ENCODE measurements around the gene SPPL3.
"Not testable (repeated sequence)": the region's sequence is repeated elsewhere in the genome, so short reads cannot be mapped to it uniquely, and the experiment has no call there.

SPPL3 gene, protein sequence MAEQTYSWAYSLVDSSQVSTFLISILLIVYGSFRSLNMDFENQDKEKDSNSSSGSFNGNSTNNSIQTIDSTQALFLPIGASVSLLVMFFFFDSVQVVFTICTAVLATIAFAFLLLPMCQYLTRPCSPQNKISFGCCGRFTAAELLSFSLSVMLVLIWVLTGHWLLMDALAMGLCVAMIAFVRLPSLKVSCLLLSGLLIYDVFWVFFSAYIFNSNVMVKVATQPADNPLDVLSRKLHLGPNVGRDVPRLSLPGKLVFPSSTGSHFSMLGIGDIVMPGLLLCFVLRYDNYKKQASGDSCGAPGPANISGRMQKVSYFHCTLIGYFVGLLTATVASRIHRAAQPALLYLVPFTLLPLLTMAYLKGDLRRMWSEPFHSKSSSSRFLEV

DNA sequence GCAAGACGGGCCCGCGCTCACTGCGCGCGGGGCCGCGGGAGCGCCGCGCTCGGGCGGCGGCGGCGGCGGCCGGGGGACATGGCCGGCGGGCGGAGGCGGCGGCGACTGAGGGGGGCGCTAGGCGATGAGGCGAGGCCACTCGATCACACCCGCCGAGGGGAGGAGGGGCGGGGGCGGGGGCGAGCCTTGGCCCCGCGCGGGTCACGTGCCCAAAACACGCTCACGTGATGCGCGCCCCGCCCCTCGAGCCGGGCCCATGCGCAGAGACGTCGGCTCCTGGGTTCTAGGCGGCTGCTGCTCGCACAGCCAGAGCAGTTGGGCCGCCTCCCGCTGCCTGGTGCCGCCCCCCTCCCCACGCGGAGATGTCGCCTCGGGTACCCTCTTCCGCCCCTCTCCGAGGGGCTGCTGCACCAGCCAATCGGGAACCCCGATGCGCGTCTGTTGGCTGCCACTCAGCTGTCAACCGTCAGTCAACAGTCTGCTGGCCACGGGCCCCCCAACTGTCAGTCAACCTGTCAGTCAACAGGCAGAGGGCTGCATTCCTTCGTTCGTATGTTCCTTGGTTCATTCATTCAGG, at the start of gene SPPL3:
Gene SPPL3 (minus strand): TSS at position 162 of the 577 bp plus-strand sequence. CDS start 491 bp downstream, outside the sequence.
- DNase-seq: peak; percentile 94

DNA sequence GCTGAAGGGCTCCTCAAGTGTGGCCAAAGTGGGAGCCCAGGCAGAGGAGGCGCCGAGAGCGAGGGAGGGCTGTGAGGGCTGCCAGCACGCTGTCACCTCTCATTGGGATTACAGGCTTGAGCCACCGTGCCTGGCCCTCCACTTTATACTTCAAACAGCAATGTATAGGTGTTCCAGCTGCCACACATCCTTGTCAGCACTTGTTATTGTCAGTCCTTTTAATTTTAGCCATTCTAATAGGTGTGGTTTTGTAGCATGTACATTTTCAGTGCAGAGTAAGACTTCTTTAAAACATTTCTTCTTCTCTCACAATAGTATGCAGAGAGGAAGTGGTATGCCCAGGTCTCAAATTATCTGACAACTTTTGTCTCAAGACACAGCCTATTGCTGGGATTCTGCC, 46.6 kb upstream of the SPPL3 start:
- no peak for DNase-seq

- not testable (repeated sequence) for DNase-seq
Measured at GRCh38 chr12:120950260-120950799, 46.2 kb upstream of the SPPL3 start.

DNA sequence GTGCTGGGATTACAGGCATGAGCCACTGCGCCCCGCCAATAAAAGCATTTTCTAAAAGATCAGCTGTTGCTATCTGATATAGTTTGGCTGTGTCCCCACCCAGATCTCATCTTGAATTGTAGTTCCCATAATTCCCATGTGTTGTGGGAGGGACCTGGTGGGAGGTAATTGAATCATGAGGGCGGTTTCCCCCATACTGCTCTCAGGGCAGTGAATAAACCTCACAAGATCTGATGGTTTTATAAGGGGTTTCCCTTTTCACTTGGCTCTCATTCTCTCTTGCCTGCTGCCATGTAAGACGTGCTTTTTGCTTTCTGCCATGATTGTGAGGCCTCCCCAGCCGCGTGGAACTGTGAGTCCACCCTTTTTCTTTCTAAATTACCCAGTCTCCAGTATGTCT, 41.4 kb upstream of the SPPL3 start:
- not testable (repeated sequence) for DNase-seq

GRCh38 chr12:120944645-120945217, 40.6 kb upstream of the SPPL3 start:
- no peak for DNase-seq

GRCh38 chr12:120943482-120943881, 39.3 kb upstream of the SPPL3 start:
- no peak for DNase-seq

DNA sequence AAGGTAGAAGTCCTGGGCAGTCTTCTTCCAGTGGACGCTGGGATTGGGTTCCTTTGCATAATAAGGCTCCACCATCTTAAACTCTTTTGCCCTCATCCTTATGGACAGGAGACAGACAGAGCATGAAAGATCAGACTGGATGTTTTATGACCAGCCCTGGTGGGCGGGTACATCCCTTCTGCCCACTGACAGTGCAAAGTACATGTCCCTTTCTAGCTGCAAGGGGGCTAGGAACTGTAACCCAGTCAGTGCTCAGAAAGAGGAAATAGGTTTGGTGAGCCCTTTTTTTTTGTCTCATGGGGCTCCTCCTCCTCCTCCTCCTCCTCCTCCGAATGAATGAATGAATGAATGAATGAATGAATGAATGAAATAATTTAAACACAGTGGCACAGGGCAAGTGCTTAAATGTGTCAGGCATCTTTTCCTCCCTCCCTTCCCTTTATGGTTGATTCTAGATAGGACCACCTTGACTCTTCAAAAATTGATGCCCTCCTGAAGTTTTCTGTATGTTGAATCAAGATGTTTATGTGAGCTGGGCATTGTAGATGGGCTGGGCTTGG, 37.8 kb upstream of the SPPL3 start:
- DNase-seq: no peak

DNA sequence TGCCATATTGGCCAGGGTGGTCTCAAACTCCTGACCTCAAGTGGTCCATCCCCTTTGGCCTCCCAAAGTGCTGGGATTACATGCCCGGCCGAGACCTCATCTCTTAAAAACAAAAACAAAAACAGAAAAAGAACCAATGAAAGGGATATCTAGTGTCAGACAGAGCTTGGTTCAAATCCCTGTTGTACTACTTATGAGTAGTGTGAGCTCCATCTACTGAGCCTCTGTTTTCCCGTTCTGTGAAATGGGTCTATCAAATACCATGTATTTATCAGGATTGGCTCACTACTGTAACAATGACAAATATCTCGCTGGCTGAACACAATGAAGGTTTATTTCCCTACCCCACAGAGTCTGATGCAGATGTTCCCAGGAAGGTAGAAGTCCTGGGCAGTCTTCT, 37.3 kb upstream of the SPPL3 start:
- DNase-seq: no peak

GRCh38 chr12:120940799-120941198, 36.6 kb upstream of the SPPL3 start:
- DNase-seq: no peak

DNA sequence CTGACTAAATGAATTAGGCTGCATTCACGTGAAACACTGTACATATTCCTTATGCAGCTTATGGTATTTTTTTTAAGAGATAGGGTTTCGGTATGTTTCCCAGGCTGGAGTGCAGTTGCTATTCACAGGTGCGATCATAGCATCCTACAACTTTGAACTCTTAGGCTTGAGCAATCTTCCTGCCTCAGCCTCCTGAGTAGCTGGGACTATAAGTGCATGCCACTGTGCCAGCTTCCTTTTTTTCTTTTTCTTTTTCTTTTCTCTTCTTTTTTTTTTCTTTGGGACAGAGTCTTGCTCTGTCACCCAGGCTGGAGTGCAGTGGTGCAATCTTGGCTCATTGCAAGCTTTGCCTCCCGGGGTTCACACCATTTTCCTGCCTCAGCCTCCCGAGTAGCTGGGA, 35.8 kb upstream of the SPPL3 start:
- no peak for DNase-seq

DNA sequence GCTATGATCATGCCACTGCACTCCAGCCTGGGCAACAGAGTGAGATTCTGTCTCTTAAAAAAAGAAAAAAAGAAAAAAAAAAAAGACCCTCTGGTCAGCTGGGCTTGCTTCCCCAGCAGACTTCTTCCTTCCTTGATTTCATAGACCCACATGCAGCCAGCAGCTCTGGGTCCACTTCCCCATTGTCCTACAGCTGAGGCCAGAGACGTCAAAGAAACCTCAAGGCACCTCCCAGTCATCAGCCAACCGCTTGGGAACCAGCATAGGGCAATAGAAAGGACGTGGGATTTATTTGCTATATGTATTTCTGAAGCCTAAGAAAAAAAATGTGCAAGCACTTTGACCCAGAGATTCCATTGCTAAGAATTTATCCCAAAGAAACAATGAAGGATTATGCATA, 35.4 kb upstream of the SPPL3 start:
- DNase-seq: no peak

- DNase-seq: no peak
Measured at GRCh38 chr12:120938496-120938895, 34.3 kb upstream of the SPPL3 start.

- DNase-seq: no peak
Measured at GRCh38 chr12:120936197-120936596, 32.0 kb upstream of the SPPL3 start.

DNA sequence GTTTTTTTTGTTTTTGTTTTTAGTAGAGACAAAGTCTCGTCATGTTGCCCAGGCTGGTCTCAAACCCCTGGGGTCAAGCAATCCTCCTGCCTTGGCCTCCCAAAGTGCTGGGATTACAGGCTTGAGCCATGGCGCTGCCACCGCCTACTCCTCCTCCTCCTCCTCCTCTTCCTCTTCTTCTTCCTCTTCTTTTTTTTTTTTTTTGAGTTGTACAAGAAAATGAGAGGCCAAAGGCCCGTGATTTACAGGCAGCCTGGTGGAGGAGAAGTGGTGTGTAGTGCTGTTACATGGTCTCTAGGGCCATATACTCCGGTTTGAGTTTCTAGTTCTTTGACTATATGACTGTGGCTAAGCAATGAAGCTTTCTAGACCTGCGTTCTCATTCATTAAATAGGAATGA, 29.6 kb upstream of the SPPL3 start:
- no peak for DNase-seq

DNA sequence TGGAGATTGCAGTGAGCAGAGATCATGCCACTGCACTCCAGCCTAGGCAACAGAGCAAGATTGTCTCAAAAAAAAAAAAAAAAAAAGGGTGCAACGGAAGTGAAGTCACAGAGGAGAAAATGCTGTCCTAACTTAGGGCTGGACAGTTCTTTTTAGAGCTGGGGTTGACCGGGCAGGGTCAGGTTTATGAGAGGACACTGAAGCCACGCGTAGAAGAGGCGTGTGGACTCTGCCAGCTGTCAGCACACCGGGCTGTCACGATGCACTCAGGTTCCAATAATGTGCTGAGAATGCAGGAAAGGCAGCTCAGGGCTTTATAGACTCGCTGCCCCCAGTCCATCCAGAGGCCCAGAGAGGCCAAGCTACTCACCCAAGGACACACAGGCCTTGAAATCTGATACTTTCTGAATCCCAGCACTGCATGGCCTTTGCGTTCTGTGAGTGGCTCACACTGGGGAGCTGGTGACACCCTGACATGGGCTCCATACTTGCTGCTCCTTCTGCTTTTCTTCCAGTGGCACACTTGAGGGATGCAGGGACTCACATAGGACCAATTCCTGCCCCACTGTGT, 28.9 kb upstream of the SPPL3 start:
- DNase-seq: no peak

DNA sequence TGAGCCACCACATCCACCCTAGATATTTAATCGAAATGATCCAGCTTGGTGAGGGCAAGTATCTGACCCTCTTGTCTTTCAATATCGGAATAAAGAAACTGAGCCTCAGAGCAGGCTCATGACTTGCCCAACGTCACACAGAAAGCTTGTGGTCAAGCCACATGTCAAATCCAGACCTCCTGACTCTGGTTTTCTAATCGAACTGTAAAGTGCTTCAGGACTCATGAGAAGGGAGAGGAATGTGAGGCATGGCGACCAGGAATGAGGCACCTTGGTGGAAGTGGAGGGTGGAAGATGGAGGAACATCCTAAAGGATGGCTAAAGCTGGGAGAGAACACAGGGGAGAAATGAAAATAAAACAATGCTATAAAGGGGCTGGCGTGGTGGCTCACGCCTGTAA, 27.9 kb upstream of the SPPL3 start:
- no peak for DNase-seq

GRCh38 chr12:120930032-120930431, 25.9 kb upstream of the SPPL3 start:
- DNase-seq: no peak

- DNase-seq: no peak
Measured at GRCh38 chr12:120928864-120929652, 24.9 kb upstream of the SPPL3 start.

GRCh38 chr12:120925740-120926563, 21.8 kb upstream of the SPPL3 start:
- DNase-seq: no peak

DNA sequence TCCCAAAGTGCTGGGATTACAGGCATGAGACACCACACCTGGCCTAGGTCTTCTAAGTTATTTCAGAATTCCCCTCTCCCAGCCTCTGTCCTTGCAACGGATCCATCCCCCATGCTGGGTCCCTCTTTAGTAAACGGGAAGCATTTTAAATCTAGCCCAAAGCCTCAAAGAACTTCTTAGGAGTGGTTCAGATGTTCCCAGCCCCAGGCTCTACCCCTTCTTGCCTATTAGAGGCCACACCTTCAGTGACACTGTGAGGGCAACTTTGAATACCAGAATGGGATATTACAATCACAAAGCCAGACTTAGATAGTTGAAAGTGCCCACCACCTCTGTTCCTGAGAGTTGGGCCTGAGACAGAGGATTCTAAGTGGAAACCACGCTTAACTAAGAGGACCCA, 18.1 kb upstream of the SPPL3 start:
- DNase-seq: no peak

DNA sequence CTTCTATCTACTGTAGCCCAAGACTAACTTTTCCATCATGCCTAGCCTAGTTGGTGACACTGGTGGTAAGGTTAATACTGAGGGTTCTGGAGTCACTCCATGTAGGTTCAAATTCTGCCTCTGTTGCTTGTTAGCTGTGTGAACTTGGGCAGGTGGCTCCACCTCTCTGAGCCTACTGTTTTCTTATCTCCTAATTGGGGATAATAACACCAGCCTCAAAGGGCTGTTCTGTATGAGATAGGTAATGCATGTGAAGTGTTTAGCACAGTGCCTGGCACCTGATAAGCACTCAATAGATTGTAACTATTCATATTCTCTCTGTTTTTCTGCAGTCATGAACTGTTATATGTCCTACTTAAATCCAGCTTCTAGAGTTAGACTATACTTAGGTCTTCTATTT, 17.5 kb upstream of the SPPL3 start:
- no peak for DNase-seq

GRCh38 chr12:120920178-120920577, 16.0 kb upstream of the SPPL3 start:
- no peak for DNase-seq

Measured in COR-L47 (cell line).